ENCODE results near the gene WDR5. TPM values are rescaled to one million over a fixed set of nuclear protein-coding genes. Genes with fewer than 3 reads are reported as not detected.

The WDR5 gene
- total RNA-seq, 1 experiment from 2014 or later = 29.1 TPM

DNA sequence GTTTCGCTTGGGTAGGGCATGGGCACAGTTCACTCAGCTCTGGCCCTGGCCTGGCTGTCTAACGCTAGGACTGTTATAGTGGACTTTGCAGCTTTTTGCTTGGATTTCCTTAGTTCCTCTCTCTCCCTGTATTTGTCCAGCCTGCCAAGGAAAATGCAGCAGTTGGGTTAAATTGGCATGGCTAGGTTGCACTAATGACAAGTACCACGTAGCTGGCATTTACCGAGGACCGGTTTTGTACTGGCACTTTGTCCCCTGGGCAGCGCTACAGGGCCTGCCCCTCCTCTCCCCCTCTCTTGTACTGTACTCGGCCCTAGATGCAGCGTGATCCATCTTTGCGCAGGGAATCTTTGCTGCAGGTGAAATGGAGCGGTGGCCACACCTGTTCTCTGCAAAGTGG lies 2.4 kb downstream of the WDR5 start:
- H3K79me2 ChIP-seq (ENCODE audit: low read length) = peaks cover 49% of the 10 kb centered on the region
- H3K9ac ChIP-seq (ENCODE audit: low read length) = no peak overlapping the region

DNA sequence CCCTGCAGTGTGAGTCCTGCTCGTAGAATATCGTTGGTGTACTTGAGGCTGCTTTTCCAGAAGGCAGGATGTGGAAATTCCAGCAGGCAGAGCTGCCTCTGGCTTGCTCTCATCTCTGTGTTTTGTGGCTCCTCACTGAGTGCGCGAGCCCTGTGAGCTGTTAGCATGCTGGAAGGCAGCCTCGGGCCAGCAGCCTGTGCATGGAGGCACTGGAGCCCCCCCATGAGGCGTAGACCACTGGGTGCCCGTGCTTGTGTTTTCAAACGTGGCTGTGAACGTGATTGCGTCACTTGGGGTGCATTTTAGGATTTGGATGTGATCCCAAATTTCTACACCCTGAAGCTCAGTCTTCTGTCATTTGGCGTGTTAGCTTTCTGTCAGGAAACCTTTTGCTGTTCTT lies 3.2 kb downstream of the WDR5 start:
- no TSS peak for BruUV-seq (replicated peaks)

More for the DNA sequence above, 2.4 kb downstream of the WDR5 start:
- Histone ChIP-seq H3K36me3 (ENCODE audit: low read depth, low read length) (peaks cover 9% of the 10 kb centered on the region; the same call in 1 of the 2 replicates), H3K27me3 (ENCODE audit: low read length) (no peaks in the 10 kb centered on the region), H3K27ac (ENCODE audit: low read length) (no peak overlapping the region), H3F3A (ENCODE audit: low read length, unreplicated experiment) (no peaks in the 10 kb centered on the region), H3K4me1 (ENCODE audit: insufficient read depth, low read length) (peaks cover 25% of the 10 kb centered on the region), H3K9me3 (ENCODE audit: low read length) (no peaks in the 10 kb centered on the region), H3K4me3 (ENCODE audit: low read length) (peak overlapping the region; percentile 98), H2AFZ (ENCODE audit: low read length) (no peak overlapping the region), H3K4me2 (ENCODE audit: low read length) (peak overlapping the region; percentile 92), H3K9me2 (replicated peaks; ENCODE audit: low read length) (no peaks in the 10 kb centered on the region), H4K20me1 (ENCODE audit: low read length) (peaks cover 17% of the 10 kb centered on the region; the same call in 1 of the 2 replicates)
- TF ChIP-seq EZH2phosphoT487 (IDR thresholded peaks at IDR 0.05; ENCODE audit: borderline replicate concordance, low read length) = no peak
- no peak for TF ChIP-seq EZH2 (IDR thresholded peaks at IDR 0.05; ENCODE audit: low read length, unreplicated experiment)
- TF ChIP-seq, protein P1, sequence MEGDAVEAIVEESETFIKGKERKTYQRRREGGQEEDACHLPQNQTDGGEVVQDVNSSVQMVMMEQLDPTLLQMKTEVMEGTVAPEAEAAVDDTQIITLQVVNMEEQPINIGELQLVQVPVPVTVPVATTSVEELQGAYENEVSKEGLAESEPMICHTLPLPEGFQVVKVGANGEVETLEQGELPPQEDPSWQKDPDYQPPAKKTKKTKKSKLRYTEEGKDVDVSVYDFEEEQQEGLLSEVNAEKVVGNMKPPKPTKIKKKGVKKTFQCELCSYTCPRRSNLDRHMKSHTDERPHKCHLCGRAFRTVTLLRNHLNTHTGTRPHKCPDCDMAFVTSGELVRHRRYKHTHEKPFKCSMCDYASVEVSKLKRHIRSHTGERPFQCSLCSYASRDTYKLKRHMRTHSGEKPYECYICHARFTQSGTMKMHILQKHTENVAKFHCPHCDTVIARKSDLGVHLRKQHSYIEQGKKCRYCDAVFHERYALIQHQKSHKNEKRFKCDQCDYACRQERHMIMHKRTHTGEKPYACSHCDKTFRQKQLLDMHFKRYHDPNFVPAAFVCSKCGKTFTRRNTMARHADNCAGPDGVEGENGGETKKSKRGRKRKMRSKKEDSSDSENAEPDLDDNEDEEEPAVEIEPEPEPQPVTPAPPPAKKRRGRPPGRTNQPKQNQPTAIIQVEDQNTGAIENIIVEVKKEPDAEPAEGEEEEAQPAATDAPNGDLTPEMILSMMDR (conservative IDR thresholded peaks at IDR 0.05; ENCODE audit: low read depth, low read length) = no peak
- no TSS peak for BruUV-seq (replicated peaks)
- no peak for DNase-seq
- intact Hi-C loops (cut with micrococcal nuclease) = loop anchor here (5.0 kb wide), 1 partner anchor 71 kb away; the partner anchor contains the start of gene BRD3
- POLR2A ChIA-PET (ENCODE audit: unreplicated experiment) = no interaction called here
- no peak for ATAC-seq
- CTCF ChIA-PET = no interaction called here

DNA sequence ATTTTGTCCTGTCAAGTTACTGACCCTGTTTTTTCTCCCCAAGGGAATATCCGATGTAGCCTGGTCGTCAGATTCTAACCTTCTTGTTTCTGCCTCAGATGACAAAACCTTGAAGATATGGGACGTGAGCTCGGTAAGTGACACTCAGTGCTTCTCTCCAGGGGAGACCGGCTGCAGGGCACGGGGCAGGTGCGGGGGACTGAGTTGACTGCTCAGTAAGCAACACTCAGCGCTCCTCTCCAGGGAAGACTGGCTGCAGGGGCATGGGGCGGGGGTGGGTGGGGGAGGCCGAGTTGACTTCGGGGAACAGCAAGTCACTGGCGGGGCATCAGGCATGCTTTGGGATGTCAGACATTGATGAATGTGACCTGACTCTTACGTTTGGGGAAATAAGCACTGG lies 6.0 kb downstream of the WDR5 start:
- no peaks in the 10 kb centered on the region for H3F3A ChIP-seq (ENCODE audit: low read length, unreplicated experiment)
- ChIA-PET CTCF (no interaction called here), POLR2A (ENCODE audit: unreplicated experiment) (no interaction called here)
- TF ChIP-seq, protein P1 (conservative IDR thresholded peaks at IDR 0.05; ENCODE audit: low read depth, low read length) = no peak
- TF ChIP-seq EZH2 (IDR thresholded peaks at IDR 0.05; ENCODE audit: low read length, unreplicated experiment) (no peak), EZH2phosphoT487 (IDR thresholded peaks at IDR 0.05; ENCODE audit: borderline replicate concordance, low read length) (no peak)
- H3K36me3 ChIP-seq (ENCODE audit: low read depth, low read length) = peaks cover 16% of the 10 kb centered on the region; the same call in 1 of the 2 replicates
- H3K27ac ChIP-seq (ENCODE audit: low read length) = no peak overlapping the region
- H4K20me1 ChIP-seq (ENCODE audit: low read length) = peaks cover 15% of the 10 kb centered on the region; the same call in 1 of the 2 replicates
- no peak overlapping the region for H2AFZ ChIP-seq (ENCODE audit: low read length)
- no peaks in the 10 kb centered on the region for H3K9me3 ChIP-seq (ENCODE audit: low read length)
- H3K27me3 ChIP-seq (ENCODE audit: low read length) = no peaks in the 10 kb centered on the region
- no peaks in the 10 kb centered on the region for H3K9me2 ChIP-seq (replicated peaks; ENCODE audit: low read length)
- H3K4me3 ChIP-seq (ENCODE audit: low read length) = no peak overlapping the region
- no peak overlapping the region for H3K9ac ChIP-seq (ENCODE audit: low read length)
- intact Hi-C loops (cut with micrococcal nuclease) = no loop called here
- BruUV-seq (replicated peaks) = no TSS peak
- peaks cover 38% of the 10 kb centered on the region for H3K79me2 ChIP-seq (ENCODE audit: low read length)
- DNase-seq (no peak), ATAC-seq (no peak)
- H3K4me2 ChIP-seq (ENCODE audit: low read length) = no peak overlapping the region
- H3K4me1 ChIP-seq (ENCODE audit: insufficient read depth, low read length) = peaks cover 15% of the 10 kb centered on the region; the same call in 1 of the 2 replicates

More for the DNA sequence above, 3.2 kb downstream of the WDR5 start:
- CTCF ChIA-PET = no interaction called here
- H3F3A ChIP-seq (ENCODE audit: low read length, unreplicated experiment) = no peaks in the 10 kb centered on the region
- H3K9ac ChIP-seq (ENCODE audit: low read length) = no peak overlapping the region
- ATAC-seq = no peak
- TF ChIP-seq EZH2phosphoT487 (IDR thresholded peaks at IDR 0.05; ENCODE audit: borderline replicate concordance, low read length) (no peak), EZH2 (IDR thresholded peaks at IDR 0.05; ENCODE audit: low read length, unreplicated experiment) (no peak)
- TF ChIP-seq, protein P1 (conservative IDR thresholded peaks at IDR 0.05; ENCODE audit: low read depth, low read length) = no peak
- intact Hi-C loops (cut with micrococcal nuclease) = loop anchor here (5.0 kb wide), 1 partner anchor 72 kb away; the partner anchor contains the start of gene BRD3
- H3K79me2 ChIP-seq (ENCODE audit: low read length) = peaks cover 49% of the 10 kb centered on the region
- H3K36me3 ChIP-seq (ENCODE audit: low read depth, low read length) = peaks cover 9% of the 10 kb centered on the region; the same call in 1 of the 2 replicates
- peaks cover 25% of the 10 kb centered on the region for H3K4me1 ChIP-seq (ENCODE audit: insufficient read depth, low read length)
- no peak for DNase-seq
- POLR2A ChIA-PET (ENCODE audit: unreplicated experiment) = no interaction called here
- no peak overlapping the region for H2AFZ ChIP-seq (ENCODE audit: low read length)
- no peak overlapping the region for H3K4me2 ChIP-seq (ENCODE audit: low read length)
- H3K27me3 ChIP-seq (ENCODE audit: low read length) = no peaks in the 10 kb centered on the region
- H3K27ac ChIP-seq (ENCODE audit: low read length) = no peak overlapping the region
- no peaks in the 10 kb centered on the region for H3K9me2 ChIP-seq (replicated peaks; ENCODE audit: low read length)
- no peaks in the 10 kb centered on the region for H3K9me3 ChIP-seq (ENCODE audit: low read length)
- no peak overlapping the region for H3K4me3 ChIP-seq (ENCODE audit: low read length)
- H4K20me1 ChIP-seq (ENCODE audit: low read length) = peaks cover 17% of the 10 kb centered on the region; the same call in 1 of the 2 replicates
